ENCODE results near the gene CLTRN. TPM values are rescaled to one million over a fixed set of nuclear protein-coding genes. Genes with fewer than 3 reads are reported as not detected.

The CLTRN gene
- total and polyA plus RNA-seq, 2 donors from 2014 or later: 30.7 to 129 TPM

- no peaks in the 10 kb centered on the region for H3K27me3 ChIP-seq (ENCODE audit: control insufficient read depth, insufficient read depth, low read length)
- TF ChIP-seq CTCF (IDR thresholded peaks at IDR 0.05; ENCODE audit: borderline replicate concordance, extremely low read depth, insufficient read depth): no peak
- H3K4me1 ChIP-seq (ENCODE audit: control insufficient read depth in 2 of 3, insufficient read depth in 2 of 3, low read depth in 1 of 3, low read length in 3 of 3): no peaks in the 10 kb centered on the region
- no peaks in the 10 kb centered on the region for H3K9me3 ChIP-seq (ENCODE audit: control insufficient read depth in 2 of 3, insufficient read depth in 1 of 3, low read length in 3 of 3)
- intact Hi-C loops (cut with DNase I): no loop called here
- H3K27ac ChIP-seq (ENCODE audit: low read depth in 2 of 2, low read length in 2 of 2): no peak overlapping the region
- DNase-seq (no peak), FAIRE-seq (no peak)
- H3K9ac ChIP-seq (ENCODE audit: low read length in 3 of 3): no peak overlapping the region
- no peak overlapping the region for H3K4me3 ChIP-seq (ENCODE audit: low read length in 3 of 3)
- H3K36me3 ChIP-seq (ENCODE audit: control insufficient read depth in 2 of 3, insufficient read depth in 3 of 3, low read length in 3 of 3): no peaks in the 10 kb centered on the region
Observed at GRCh38 chrX:15702488-15703371, 38.1 kb upstream of the CLTRN start.

DNA sequence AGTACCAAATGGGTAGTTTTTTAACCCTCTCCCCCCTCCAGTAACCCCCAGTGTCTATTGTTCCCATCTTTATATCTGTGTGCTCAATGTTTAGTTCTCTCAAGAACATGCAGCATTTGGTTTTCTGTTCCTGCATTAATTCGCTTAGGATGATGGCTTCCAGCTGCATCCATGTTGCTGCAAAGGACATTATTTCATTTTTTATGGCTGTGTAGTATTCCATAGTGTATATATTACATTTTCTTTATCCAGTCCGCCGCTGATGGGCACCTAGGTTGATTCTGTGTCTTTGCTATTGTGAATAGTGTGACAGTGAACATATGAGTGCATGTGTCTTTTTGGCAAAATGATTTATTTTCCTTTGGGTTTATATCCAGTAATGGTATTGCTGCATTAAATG is 31.9 kb upstream of the CLTRN start:
- no peak for FAIRE-seq
- Histone ChIP-seq H3K27ac (ENCODE audit: low read depth in 2 of 2, low read length in 2 of 2) (no peak overlapping the region), H3K4me1 (ENCODE audit: control insufficient read depth in 2 of 3, insufficient read depth in 2 of 3, low read depth in 1 of 3, low read length in 3 of 3) (no peaks in the 10 kb centered on the region), H3K9me3 (ENCODE audit: control insufficient read depth in 2 of 3, insufficient read depth in 1 of 3, low read length in 3 of 3) (no peaks in the 10 kb centered on the region), H3K27me3 (ENCODE audit: control insufficient read depth, insufficient read depth, low read length) (no peaks in the 10 kb centered on the region), H3K36me3 (ENCODE audit: control insufficient read depth in 2 of 3, insufficient read depth in 3 of 3, low read length in 3 of 3) (no peaks in the 10 kb centered on the region), H3K4me3 (ENCODE audit: low read length in 3 of 3) (no peak overlapping the region), H3K9ac (ENCODE audit: low read length in 3 of 3) (no peak overlapping the region)
- intact Hi-C loops (cut with DNase I): no loop called here
- TF ChIP-seq CTCF (IDR thresholded peaks at IDR 0.05; ENCODE audit: borderline replicate concordance, extremely low read depth, insufficient read depth): no peak
- no peak for DNase-seq

- Histone ChIP-seq H3K4me3 (ENCODE audit: low read length in 3 of 3) (no peak overlapping the region), H3K36me3 (ENCODE audit: control insufficient read depth in 2 of 3, insufficient read depth in 3 of 3, low read length in 3 of 3) (no peaks in the 10 kb centered on the region), H3K4me1 (ENCODE audit: control insufficient read depth in 2 of 3, insufficient read depth in 2 of 3, low read depth in 1 of 3, low read length in 3 of 3) (no peaks in the 10 kb centered on the region), H3K9ac (ENCODE audit: low read length in 3 of 3) (no peak overlapping the region), H3K9me3 (ENCODE audit: control insufficient read depth in 2 of 3, insufficient read depth in 1 of 3, low read length in 3 of 3) (no peaks in the 10 kb centered on the region), H3K27me3 (ENCODE audit: control insufficient read depth, insufficient read depth, low read length) (no peaks in the 10 kb centered on the region), H3K27ac (ENCODE audit: low read depth in 2 of 2, low read length in 2 of 2) (no peak overlapping the region)
- no peak for TF ChIP-seq CTCF (IDR thresholded peaks at IDR 0.05; ENCODE audit: borderline replicate concordance, extremely low read depth, insufficient read depth)
- no peak for DNase-seq
- FAIRE-seq: no peak
- intact Hi-C loops (cut with DNase I): no loop called here
Observed at GRCh38 chrX:15694941-15695451, 30.4 kb upstream of the CLTRN start.

Data from kidney (tissue), 14 donors.